ENCODE data around the gene RAB11FIP4. TPM values are rescaled to one million over a fixed set of nuclear protein-coding genes. Genes with fewer than 3 reads are reported as not detected.

RAB11FIP4 gene
- polyA plus RNA-seq, 4 donors = 14.1 to 17.2 (median 16.1) TPM

DNA sequence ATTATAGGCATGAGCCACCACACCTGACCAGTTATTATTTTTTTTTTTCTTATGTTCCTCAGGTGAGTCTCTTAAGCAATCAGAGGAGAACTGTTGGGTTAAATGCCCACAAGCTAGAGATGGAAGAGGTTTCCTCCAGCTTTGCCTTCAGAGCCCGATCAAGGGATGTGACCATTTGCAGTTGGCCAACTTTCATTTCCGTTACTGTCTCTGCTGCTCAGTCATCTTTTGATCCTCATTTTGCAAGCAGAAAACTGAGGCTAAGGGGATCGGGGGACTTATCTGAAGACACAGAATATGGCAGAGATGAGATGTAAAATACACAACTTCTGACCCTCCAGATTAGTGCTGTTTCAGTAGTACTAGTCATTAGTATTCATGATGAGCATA is 188.8 kb downstream of the RAB11FIP4 start:
- DNase-seq (ENCODE audit: low read depth in 4 of 4, low spot score in 2 of 4) = no peak

DNA sequence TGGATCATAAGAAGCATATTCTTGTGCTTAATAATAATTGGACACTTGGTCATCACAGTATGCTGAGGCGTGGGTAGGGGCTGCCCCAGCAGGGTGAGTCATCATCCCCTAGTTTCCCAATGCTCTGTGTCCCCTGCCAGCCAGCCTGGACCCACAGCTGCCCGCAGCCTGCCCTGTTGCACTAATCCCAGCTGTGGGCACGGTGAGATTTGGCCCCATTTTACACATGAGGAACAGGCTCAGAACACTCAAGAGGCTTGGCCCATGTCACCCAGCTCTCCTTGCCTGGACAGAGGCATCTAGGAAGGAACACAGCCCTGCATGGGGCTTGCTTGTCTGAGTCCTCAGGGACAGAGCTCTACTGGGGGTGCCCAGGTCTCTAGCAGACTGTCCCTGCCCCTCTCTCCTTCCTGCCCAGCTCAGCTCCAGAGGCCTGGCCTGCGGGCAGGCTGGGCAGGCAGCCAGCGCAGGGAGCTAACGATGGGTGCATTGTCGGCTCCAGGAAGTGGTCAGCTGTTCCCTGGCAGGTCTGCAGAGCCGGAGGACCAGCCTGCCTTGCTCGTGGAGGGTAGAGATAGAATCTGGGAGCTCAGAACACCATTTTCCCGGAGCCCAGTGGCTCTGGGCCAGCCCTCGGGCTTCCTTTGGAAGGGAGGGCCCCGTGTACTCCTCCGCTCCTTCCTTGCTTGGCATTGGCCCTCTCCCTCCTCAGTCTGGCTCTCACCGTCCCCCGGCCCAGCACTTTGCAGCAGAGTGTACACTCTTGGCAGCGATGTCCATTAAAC is 189.4 kb downstream of the RAB11FIP4 start:
- no peak for DNase-seq (ENCODE audit: low read depth in 4 of 4, low spot score in 2 of 4)

- DNase-seq (ENCODE audit: low read depth in 4 of 4, low spot score in 2 of 4) = no peak
Measured at GRCh38 chr17:31581491-31581890, 190.0 kb downstream of the RAB11FIP4 start.

DNA sequence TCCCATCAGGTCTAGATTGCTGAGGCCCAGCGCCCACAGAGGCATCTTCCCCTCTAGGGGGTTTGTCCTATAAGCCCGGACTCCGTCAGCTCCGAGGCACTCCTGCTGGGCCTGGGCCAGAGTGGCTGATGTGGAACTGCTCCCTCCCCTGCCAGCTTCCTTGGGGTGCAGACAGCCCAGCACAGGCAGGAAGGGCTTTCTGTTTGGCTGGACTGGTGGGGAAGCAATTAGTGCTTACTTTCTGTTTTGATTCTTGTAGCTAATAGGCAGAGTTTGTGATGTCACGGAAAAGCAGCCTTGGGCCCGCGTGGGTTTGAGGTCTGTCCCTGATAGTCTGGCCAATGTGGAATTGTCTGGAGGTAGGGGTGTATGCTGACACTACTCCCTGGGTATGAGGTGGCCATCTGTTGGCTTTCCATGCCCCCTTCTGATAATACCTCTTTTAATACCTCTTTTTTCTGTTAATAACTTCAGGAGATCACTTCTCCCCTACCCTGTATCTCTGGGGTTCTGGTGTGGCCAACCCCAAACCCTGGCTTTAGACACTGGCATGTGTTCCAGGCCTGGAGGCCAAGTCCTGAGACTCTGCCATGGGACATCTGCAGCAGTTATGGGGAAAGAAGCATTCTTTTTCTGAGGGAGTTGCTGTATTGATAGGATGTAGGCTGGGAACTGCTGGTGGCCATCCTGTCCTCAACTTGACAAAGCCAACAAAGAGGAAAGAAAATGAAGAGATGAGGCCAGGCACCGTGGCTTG is 190.9 kb downstream of the RAB11FIP4 start:
- DNase-seq (ENCODE audit: low read depth in 4 of 4, low spot score in 2 of 4) = no peak

GRCh38 chr17:31583772-31584356 is 192.4 kb downstream of the RAB11FIP4 start:
- no peak for DNase-seq (ENCODE audit: low read depth in 4 of 4, low spot score in 2 of 4)

DNA sequence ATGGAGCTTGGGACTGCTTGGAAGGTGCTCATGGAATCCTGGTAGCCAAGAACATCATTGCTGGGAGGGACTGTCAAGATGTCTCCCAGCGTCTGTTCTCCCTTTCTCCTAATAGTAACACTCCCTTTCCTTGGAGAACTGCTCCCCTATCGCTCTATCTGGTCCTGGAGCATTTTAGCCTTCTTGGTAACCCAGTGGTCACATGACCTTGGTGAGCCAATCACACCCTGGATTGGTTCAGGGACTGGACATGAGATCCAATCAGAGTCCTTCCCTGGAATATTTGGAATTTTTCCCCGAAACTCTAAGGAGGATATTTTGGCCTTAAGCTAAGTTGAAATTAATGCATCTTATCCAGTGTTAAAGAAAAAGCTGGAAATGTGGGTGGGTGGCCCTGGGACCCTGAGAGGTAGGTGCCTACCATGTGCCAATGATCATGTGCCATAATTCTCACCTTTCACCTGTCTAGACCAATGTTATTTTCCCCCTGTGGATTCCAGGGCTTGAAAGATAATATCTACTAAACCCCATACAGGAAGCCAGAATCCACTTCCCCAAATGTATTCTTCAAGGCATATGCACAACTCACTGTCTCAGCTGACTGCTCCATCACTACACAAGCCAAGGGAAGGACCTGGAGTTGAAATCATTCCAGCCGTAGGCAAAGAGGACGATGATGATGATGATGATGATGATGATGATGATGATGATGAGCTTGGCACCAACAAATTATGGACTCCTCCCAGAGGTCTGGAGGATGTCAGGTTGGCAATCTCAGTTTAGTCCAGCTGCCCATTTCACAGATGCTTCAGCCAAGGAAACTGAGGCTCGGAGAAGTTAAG is 193.2 kb downstream of the RAB11FIP4 start:
- no peak for DNase-seq (ENCODE audit: low read depth in 4 of 4, low spot score in 2 of 4)

GRCh38 chr17:31585280-31585630 is 193.8 kb downstream of the RAB11FIP4 start:
- DNase-seq (ENCODE audit: low read depth in 4 of 4, low spot score in 2 of 4) = no peak

GRCh38 chr17:31586946-31587345 is 195.5 kb downstream of the RAB11FIP4 start:
- DNase-seq (ENCODE audit: low read depth in 4 of 4, low spot score in 2 of 4) = no peak

DNA sequence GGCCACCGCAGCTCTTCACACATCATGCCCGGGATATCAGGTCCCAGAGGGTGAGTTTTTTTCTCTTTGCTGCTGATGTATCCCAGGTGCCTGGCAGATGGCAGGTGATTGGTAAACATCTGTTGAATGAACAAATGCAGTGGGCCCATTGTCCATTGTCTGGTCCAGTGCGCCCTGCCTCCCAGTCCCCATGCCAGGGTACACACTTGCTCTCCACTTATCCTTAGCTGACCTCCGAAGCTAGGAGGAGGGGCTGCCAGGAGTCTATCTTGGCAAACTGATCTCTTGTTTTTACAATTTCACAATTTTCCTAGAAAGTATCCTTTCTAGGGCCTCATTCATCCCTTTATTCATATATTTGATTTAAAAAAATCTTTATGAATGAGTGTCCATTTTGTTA is 196.0 kb downstream of the RAB11FIP4 start:
- no peak for DNase-seq (ENCODE audit: low read depth in 4 of 4, low spot score in 2 of 4)

Other genes with a start within 250 kb of the RAB11FIP4 start
- under 1 TPM in 3 of 4 donors, not detected in 1; 0.11 to 0.69 (median 0.33) TPM for gene OMG, start 94.4 kb upstream of the RAB11FIP4 start, polyA plus RNA-seq (ENCODE audit: insufficient read length in 4 of 4)
- gene EVI2B, start 77.6 kb upstream of the RAB11FIP4 start, polyA plus RNA-seq (ENCODE audit: insufficient read length in 4 of 4) = 1 to 10 TPM in 3 of 4 donors, under 1 TPM in 1; 0.99 to 3.3 (median 2.4) TPM
- gene EVI2A, start 70.1 kb upstream of the RAB11FIP4 start, polyA plus RNA-seq (ENCODE audit: insufficient read length in 4 of 4) = 1 to 10 TPM; 1.1 to 2.0 (median 1.3) TPM

Measured in left renal cortex interstitium (tissue), 4 donors.